Left lung (tissue), 10 donors: ENCODE data around the gene SUMF2. TPM values are rescaled to one million over a fixed set of nuclear protein-coding genes. Genes with fewer than 3 reads are reported as not detected.
"Not testable (repeated sequence)": the region's sequence is repeated elsewhere in the genome, so short reads cannot be mapped to it uniquely, and the experiment has no call there.

Source experiments
- ATAC-seq: fragments of 200-7000 bp; cut with Tn5 transposase; one replicate; pipeline ENCODE4 v1.9.1; 2020; ENCODE audit warnings: moderate library complexity
- DNase-seq, 4 donors: peaks; one replicate each; pipeline ENCODE4 v3.0.0-alpha.2; 2013 to 2020
- H3K27ac ChIP-seq, 2 donors: fragments of 200-600 bp; sonication (generic) in 1 of 2; one replicate each; pipeline versions ENCODE4 v1.5.0 to v1.8.0; 2020 to 2021
- H3K27me3 ChIP-seq, 2 donors: fragments of 200-600 bp; sonication (generic) in 1 of 2; one replicate each; pipeline versions ENCODE4 v1.5.0 to v1.8.0; 2020 to 2021
- H3K36me3 ChIP-seq, 2 donors: fragments of 200-600 bp; sonication (generic) in 1 of 2; one replicate each; pipeline versions ENCODE4 v1.5.0 to v1.8.0; 2020 to 2021
- H3K4me1 ChIP-seq, 2 donors: fragments of 200-600 bp; one replicate each; pipeline ENCODE4 v1.8.0; 2021
- H3K4me3 ChIP-seq, 2 donors: fragments of 200-600 bp; sonication (generic) in 1 of 2; one replicate each; pipeline versions ENCODE4 v1.5.0 to v1.8.0; 2020 to 2021; ENCODE audit warnings: mild to moderate bottlenecking in 1 of 2
- H3K9me3 ChIP-seq, 2 donors: fragments of 200-600 bp; sonication (generic) in 1 of 2; one replicate each; pipeline versions ENCODE4 v1.5.0 to v1.8.0; 2020 to 2021
- CTCF ChIP-seq, 2 donors: fragments of 200-600 bp; sonication (generic) in 1 of 2; IDR thresholded peaks; one replicate each; pipeline versions ENCODE4 v1.5.0 to v1.8.0; 2021; ENCODE audit warnings: antibody characterized with exemption in 2 of 2
- intact Hi-C, 2 donors: fragments of 100-400 bp; cut with DNase I; formaldehyde crosslinking; loops; one replicate each; pipeline versions ENCODE4 v1.11.2 to v1.14.2; 2022
- polyA plus RNA-seq, 6 donors: library from polyadenylated mRNA; unstranded; fragments of 120-200 nt; gene quantifications; one replicate each; pipeline ENCODE4 v1.2.1, GENCODE V29; 2013; ENCODE audit not compliant: insufficient read length in 6 of 6
- total RNA-seq, 2 donors: library from RNA; stranded (reverse); fragmentation: NEBNext Ultra II Directional; extraction: Animal tissue kit (Norgen Biotek cat#: 25700); gene quantifications; one replicate each; pipeline ENCODE4 v1.2.1, GENCODE V29; 2021
- donor health status: DM: no; HTN: yes; CAD: no.
- donor health status: DM: no; HTN: no; CAD: no.

Gene SUMF2
- total and polyA plus RNA-seq, 8 donors: 105 to 151 (median 114) TPM

GRCh38 chr7:56110611-56111010 is 46.5 kb downstream of the SUMF2 start:
- no peak overlapping the region for H3K27ac ChIP-seq
- DNase-seq: no peak
- TF ChIP-seq CTCF (IDR thresholded peaks at IDR 0.05): no peak
- intact Hi-C loops: no loop called here
- peaks cover under 1 to 5% of the 10 kb centered on the region in 2 donors for H3K4me1 ChIP-seq
- no peak overlapping the region for H3K4me3 ChIP-seq
- no peaks in the 10 kb centered on the region for H3K9me3 ChIP-seq
- no peak for ATAC-seq
- H3K27me3 ChIP-seq: peaks cover 0 to 27% of the 10 kb centered on the region in 2 donors
- no peaks in the 10 kb centered on the region for H3K36me3 ChIP-seq

GRCh38 chr7:56112244-56112643 is 48.2 kb downstream of the SUMF2 start:
- H3K27me3 ChIP-seq: peaks cover 8 to 43% of the 10 kb centered on the region in 2 donors
- H3K27ac ChIP-seq, H3K4me1 ChIP-seq, ATAC-seq, H3K4me3 ChIP-seq, H3K9me3 ChIP-seq, intact Hi-C loops, DNase-seq, H3K36me3 ChIP-seq: not testable (repeated sequence)

- DNase-seq: peak in 1 of 4 donors; percentile 79
- Histone ChIP-seq H3K4me1 (no peaks in the 10 kb centered on the region), H3K4me3 (no peak within 1 kb of the TSS), H3K27ac (no peak within 1 kb of the TSS), H3K27me3 (peaks cover 8 to 38% of the 10 kb centered on the region in 2 donors), H3K36me3 (no peaks in the 10 kb centered on the region), H3K9me3 (no peaks in the 10 kb centered on the region)
- peak; percentile 88 for ATAC-seq
- no peak for TF ChIP-seq CTCF (IDR thresholded peaks at IDR 0.05)
- intact Hi-C loops: no loop called here
Measured at GRCh38 chr7:56115852-56116538, 51.9 kb downstream of the SUMF2 start, which contains the start of gene NUPR2. Gene NUPR2, minus strand, starts transcription at chr7:56116417. Its CDS starts 103 bp downstream, at chr7:56116314.

GRCh38 chr7:56121440-56121839 is 57.4 kb downstream of the SUMF2 start:
- H3K27ac ChIP-seq: no peak overlapping the region
- no peak overlapping the region for H3K4me3 ChIP-seq
- no peak for ATAC-seq
- no peaks in the 10 kb centered on the region for H3K36me3 ChIP-seq
- DNase-seq: no peak
- intact Hi-C loops: no loop called here
- no peaks in the 10 kb centered on the region for H3K4me1 ChIP-seq
- no peaks in the 10 kb centered on the region for H3K9me3 ChIP-seq
- no peak for TF ChIP-seq CTCF (IDR thresholded peaks at IDR 0.05)
- H3K27me3 ChIP-seq: peaks cover 6 to 11% of the 10 kb centered on the region in 2 donors

- Histone ChIP-seq H3K36me3 (no peaks in the 10 kb centered on the region), H3K4me3 (no peak overlapping the region), H3K27me3 (no peaks in the 10 kb centered on the region), H3K27ac (no peak overlapping the region), H3K4me1 (no peaks in the 10 kb centered on the region), H3K9me3 (no peaks in the 10 kb centered on the region)
- intact Hi-C loops: no loop called here
- no peak for ATAC-seq
- TF ChIP-seq CTCF (IDR thresholded peaks at IDR 0.05): no peak
- no peak for DNase-seq
Measured at GRCh38 chr7:56124981-56125380, 60.9 kb downstream of the SUMF2 start.

- DNase-seq (no peak), ATAC-seq (no peak)
- Histone ChIP-seq H3K27ac (no peak overlapping the region), H3K36me3 (no peaks in the 10 kb centered on the region), H3K4me3 (no peak overlapping the region), H3K9me3 (no peaks in the 10 kb centered on the region), H3K4me1 (no peaks in the 10 kb centered on the region), H3K27me3 (no peaks in the 10 kb centered on the region)
- TF ChIP-seq CTCF (IDR thresholded peaks at IDR 0.05): no peak
- intact Hi-C loops: no loop called here
Measured at GRCh38 chr7:56125831-56126230, 61.7 kb downstream of the SUMF2 start.
